HEK293T (cell line): ENCODE data around the gene AOPEP.

Experiments used
- ARNT ChIP-seq: fragments of 450-650 bp; IDR thresholded peaks from 2 replicates; pipeline ENCODE4 v1.6.1; 2017; ENCODE audit warnings: mild to moderate bottlenecking
- ELF4 ChIP-seq: fragments of 450-650 bp; IDR thresholded peaks from 2 replicates; pipeline ENCODE4 v1.6.1; 2017; ENCODE audit warnings: antibody characterized with exemption
- FOXM1 ChIP-seq: fragments of 450-650 bp; IDR thresholded peaks from 2 replicates; pipeline ENCODE4 v1.6.1; 2017; ENCODE audit warnings: mild to moderate bottlenecking, borderline replicate concordance
- L3MBTL2 ChIP-seq: fragments of 450-650 bp; conservative IDR thresholded peaks from 2 replicates; pipeline ENCODE4 v1.6.1; 2016; ENCODE audit warnings: mild to moderate bottlenecking
- LEF1 ChIP-seq: fragments of 450-650 bp; IDR thresholded peaks from 2 replicates; pipeline ENCODE4 v1.6.1; 2017; ENCODE audit warnings: mild to moderate bottlenecking, borderline replicate concordance
- SP1 ChIP-seq: fragments of 450-650 bp; IDR thresholded peaks from 2 replicates; pipeline ENCODE4 v1.6.1; 2017
- SUZ12 ChIP-seq: fragments of 450-650 bp; IDR thresholded peaks from 2 replicates; pipeline ENCODE4 v1.6.1; 2016; ENCODE audit warnings: mild to moderate bottlenecking
- TARDBP ChIP-seq: fragments of 450-650 bp; IDR thresholded peaks from 2 replicates; pipeline ENCODE4 v1.6.1; 2016

DNA sequence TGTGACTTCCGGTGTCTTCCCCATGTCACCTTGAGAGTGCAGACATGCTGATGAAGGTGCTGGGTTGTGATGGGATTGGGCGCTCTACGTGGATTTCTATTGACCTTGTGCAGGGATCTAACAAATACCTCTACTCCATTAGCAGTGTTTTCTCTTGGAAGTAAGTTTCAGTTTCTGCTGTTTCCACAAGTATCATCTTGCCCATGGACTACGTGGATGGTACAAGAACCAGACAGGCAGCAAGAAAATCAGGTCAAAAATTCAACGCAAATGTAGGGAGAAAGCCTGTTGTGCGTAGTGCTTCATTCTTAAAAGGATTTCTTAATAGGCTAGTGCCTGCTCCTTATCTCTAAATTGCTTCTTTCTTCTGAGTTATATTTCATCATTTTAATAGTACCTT, 60.8 kb downstream of the AOPEP start:
- TF ChIP-seq SUZ12 (no peak), SP1 (no peak), TARDBP (no peak), FOXM1 (no peak), ELF4 (no peak), L3MBTL2 (no peak), LEF1 (no peak), ARNT (no peak)
